ENCODE results near the gene ERBB4.

GRCh38 chr2:212028798-212029394, 509.7 kb downstream of the ERBB4 start:
- TF ChIP-seq CTCF (IDR thresholded peaks at IDR 0.05) (no peak), POLR2A (IDR thresholded peaks at IDR 0.05) (no peak)
